ENCODE results near the gene WDR1. TPM values are rescaled to one million over a fixed set of nuclear protein-coding genes. Genes with fewer than 3 reads are reported as not detected.
A peak's percentile ranks its signal among the peaks of the same experiment; 100 is the strongest.

The WDR1 gene
- total and polyA plus RNA-seq, 2 of the 13 experiments (the other 11 are each of a cell fraction or from before 2014, with no cell fraction given) = 106 to 198 TPM

DNA sequence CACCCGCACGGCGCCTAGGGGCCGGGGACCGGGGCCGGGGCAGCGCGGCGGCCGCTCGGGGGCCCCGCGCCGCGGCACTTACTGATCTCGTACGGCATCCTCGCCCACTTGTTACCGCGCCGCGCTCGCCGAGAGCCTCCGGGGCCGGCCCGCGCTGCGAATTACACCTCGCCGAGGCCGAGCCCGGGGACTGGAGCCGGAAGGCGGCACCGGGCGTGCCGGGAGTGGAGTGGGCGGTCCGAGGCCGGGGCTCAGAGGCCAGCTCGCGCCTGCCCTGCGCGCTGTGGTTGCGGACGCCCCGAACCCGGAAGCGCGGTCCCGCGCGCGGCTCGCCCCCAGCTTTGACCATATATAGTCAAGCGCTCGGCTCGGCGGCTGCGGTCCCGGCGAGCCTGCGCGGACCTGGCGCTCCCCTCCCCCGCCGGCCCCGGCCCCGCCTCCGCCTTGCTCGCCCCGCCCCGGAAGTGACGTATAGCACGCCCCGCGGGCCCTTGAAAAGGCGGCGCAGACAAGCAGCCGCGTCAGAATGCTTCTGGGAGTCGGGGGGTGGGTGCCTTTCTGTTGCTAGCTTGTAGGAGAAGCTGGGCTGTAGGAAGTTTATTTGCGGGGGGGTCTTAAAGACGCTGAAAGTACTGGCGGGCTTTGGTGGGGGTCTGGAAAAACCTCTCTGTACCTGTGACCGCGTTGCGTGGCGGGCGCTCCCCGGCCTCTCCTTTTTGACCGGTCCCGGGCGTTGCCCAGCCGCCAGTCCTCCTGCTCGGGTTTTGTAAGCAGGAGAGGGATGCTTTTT lies at the start of gene WDR1 (continued):
- TF ChIP-seq, protein P1, sequence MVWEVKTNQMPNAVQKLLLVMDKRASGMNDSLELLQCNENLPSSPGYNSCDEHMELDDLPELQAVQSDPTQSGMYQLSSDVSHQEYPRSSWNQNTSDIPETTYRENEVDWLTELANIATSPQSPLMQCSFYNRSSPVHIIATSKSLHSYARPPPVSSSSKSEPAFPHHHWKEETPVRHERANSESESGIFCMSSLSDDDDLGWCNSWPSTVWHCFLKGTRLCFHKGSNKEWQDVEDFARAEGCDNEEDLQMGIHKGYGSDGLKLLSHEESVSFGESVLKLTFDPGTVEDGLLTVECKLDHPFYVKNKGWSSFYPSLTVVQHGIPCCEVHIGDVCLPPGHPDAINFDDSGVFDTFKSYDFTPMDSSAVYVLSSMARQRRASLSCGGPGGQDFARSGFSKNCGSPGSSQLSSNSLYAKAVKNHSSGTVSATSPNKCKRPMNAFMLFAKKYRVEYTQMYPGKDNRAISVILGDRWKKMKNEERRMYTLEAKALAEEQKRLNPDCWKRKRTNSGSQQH (CRISPR knock-in tag; IDR thresholded peaks at IDR 0.05; ENCODE audit: low read depth) = 0 out of 2 replicates have a peak, but pooled peaks have one; percentile 35
- TF ChIP-seq, protein P2, sequence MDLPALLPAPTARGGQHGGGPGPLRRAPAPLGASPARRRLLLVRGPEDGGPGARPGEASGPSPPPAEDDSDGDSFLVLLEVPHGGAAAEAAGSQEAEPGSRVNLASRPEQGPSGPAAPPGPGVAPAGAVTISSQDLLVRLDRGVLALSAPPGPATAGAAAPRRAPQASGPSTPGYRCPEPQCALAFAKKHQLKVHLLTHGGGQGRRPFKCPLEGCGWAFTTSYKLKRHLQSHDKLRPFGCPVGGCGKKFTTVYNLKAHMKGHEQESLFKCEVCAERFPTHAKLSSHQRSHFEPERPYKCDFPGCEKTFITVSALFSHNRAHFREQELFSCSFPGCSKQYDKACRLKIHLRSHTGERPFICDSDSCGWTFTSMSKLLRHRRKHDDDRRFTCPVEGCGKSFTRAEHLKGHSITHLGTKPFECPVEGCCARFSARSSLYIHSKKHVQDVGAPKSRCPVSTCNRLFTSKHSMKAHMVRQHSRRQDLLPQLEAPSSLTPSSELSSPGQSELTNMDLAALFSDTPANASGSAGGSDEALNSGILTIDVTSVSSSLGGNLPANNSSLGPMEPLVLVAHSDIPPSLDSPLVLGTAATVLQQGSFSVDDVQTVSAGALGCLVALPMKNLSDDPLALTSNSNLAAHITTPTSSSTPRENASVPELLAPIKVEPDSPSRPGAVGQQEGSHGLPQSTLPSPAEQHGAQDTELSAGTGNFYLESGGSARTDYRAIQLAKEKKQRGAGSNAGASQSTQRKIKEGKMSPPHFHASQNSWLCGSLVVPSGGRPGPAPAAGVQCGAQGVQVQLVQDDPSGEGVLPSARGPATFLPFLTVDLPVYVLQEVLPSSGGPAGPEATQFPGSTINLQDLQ (CRISPR knock-in tag; IDR thresholded peaks at IDR 0.05) = no peak
- TF ChIP-seq MED8 (CRISPR knock-in tag; IDR thresholded peaks at IDR 0.05; ENCODE audit: insufficient replicate concordance) = no peak
- TF ChIP-seq RBM39 (IDR thresholded peaks at IDR 0.05; ENCODE audit: low read depth, low read length, poor library complexity, severe bottlenecking) = peak; percentile 67
- TF ChIP-seq, protein P3, sequence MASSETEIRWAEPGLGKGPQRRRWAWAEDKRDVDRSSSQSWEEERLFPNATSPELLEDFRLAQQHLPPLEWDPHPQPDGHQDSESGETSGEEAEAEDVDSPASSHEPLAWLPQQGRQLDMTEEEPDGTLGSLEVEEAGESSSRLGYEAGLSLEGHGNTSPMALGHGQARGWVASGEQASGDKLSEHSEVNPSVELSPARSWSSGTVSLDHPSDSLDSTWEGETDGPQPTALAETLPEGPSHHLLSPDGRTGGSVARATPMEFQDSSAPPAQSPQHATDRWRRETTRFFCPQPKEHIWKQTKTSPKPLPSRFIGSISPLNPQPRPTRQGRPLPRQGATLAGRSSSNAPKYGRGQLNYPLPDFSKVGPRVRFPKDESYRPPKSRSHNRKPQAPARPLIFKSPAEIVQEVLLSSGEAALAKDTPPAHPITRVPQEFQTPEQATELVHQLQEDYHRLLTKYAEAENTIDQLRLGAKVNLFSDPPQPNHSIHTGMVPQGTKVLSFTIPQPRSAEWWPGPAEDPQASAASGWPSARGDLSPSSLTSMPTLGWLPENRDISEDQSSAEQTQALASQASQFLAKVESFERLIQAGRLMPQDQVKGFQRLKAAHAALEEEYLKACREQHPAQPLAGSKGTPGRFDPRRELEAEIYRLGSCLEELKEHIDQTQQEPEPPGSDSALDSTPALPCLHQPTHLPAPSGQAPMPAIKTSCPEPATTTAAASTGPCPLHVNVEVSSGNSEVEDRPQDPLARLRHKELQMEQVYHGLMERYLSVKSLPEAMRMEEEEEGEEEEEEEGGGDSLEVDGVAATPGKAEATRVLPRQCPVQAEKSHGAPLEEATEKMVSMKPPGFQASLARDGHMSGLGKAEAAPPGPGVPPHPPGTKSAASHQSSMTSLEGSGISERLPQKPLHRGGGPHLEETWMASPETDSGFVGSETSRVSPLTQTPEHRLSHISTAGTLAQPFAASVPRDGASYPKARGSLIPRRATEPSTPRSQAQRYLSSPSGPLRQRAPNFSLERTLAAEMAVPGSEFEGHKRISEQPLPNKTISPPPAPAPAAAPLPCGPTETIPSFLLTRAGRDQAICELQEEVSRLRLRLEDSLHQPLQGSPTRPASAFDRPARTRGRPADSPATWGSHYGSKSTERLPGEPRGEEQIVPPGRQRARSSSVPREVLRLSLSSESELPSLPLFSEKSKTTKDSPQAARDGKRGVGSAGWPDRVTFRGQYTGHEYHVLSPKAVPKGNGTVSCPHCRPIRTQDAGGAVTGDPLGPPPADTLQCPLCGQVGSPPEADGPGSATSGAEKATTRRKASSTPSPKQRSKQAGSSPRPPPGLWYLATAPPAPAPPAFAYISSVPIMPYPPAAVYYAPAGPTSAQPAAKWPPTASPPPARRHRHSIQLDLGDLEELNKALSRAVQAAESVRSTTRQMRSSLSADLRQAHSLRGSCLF (CRISPR knock-in tag; IDR thresholded peaks at IDR 0.05; ENCODE audit: borderline replicate concordance) = no peak
- peak; percentile 9 for TF ChIP-seq ZFP36 (IDR thresholded peaks at IDR 0.05; ENCODE audit: borderline replicate concordance, low read depth, low read length, partially characterized antibody)
- no peak for TF ChIP-seq ZFP82 (CRISPR knock-in tag; IDR thresholded peaks at IDR 0.05; ENCODE audit: borderline replicate concordance)
- no peak for TF ChIP-seq ZNF224 (CRISPR knock-in tag; IDR thresholded peaks at IDR 0.05)
- TF ChIP-seq SCMH1 (CRISPR knock-in tag; IDR thresholded peaks at IDR 0.05; ENCODE audit: borderline replicate concordance) = no peak
- TF ChIP-seq KLF12 (CRISPR knock-in tag; IDR thresholded peaks at IDR 0.05; ENCODE audit: borderline replicate concordance) = no peak
- TF ChIP-seq PCBP2 (optimal IDR thresholded peaks at IDR 0.05; ENCODE audit: low read depth, low read length, poor library complexity, severe bottlenecking) = no peak
- peak; percentile 88 for TF ChIP-seq RBFOX2 (IDR thresholded peaks at IDR 0.05; ENCODE audit: low read depth, low read length)
- peak; percentile 91; the same call in 1 of the 2 replicates for TF ChIP-seq POLR2AphosphoS2 (IDR thresholded peaks at IDR 0.05; ENCODE audit: low read depth, low read length)
- TF ChIP-seq, protein P4, sequence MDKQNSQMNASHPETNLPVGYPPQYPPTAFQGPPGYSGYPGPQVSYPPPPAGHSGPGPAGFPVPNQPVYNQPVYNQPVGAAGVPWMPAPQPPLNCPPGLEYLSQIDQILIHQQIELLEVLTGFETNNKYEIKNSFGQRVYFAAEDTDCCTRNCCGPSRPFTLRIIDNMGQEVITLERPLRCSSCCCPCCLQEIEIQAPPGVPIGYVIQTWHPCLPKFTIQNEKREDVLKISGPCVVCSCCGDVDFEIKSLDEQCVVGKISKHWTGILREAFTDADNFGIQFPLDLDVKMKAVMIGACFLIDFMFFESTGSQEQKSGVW (CRISPR knock-in tag; IDR thresholded peaks at IDR 0.05; ENCODE audit: borderline replicate concordance) = no peak
- TF ChIP-seq HNRNPLL (IDR thresholded peaks at IDR 0.05; ENCODE audit: low read depth, low read length, poor library complexity, severe bottlenecking) = peak; percentile 38
- no peak for TF ChIP-seq SMARCE1 (IDR thresholded peaks at IDR 0.05; ENCODE audit: borderline replicate concordance)
- peak; percentile 50 for TF ChIP-seq THAP11 (CRISPR knock-in tag; IDR thresholded peaks at IDR 0.05)
- no peak for TF ChIP-seq MTA1 (CRISPR knock-in tag; IDR thresholded peaks at IDR 0.05; ENCODE audit: borderline replicate concordance)
